Progenitor cell of endocrine pancreas (in vitro differentiated cells): ENCODE results near the gene KLHDC10. TPM values are rescaled to one million over a fixed set of nuclear protein-coding genes. Genes with fewer than 3 reads are reported as not detected.

Experiments used
- DNase-seq: peaks from one replicate; pipeline ENCODE4 v3.0.0; 2021; ENCODE audit warnings: low spot score; ENCODE audit not compliant: unreplicated experiment
- H3K27ac Mint-ChIP-seq: 2 replicates; pipeline ENCODE4 v1.8.0; 2021; ENCODE audit warnings: mild to moderate bottlenecking, moderate library complexity, mixed read lengths
- H3K27me3 Mint-ChIP-seq: 2 replicates; pipeline ENCODE4 v1.8.0; 2021; ENCODE audit warnings: mixed read lengths
- H3K36me3 Mint-ChIP-seq: 2 replicates; pipeline ENCODE4 v1.8.0; 2022; ENCODE audit warnings: mixed read lengths; ENCODE audit not compliant: insufficient read depth
- H3K4me1 Mint-ChIP-seq: 2 replicates; pipeline ENCODE4 v1.8.0; 2021; ENCODE audit warnings: low read depth, mixed read lengths
- H3K4me3 Mint-ChIP-seq: 2 replicates; pipeline ENCODE4 v1.8.0; 2021; ENCODE audit warnings: low read depth, mild to moderate bottlenecking, moderate library complexity, mixed read lengths
- H3K9me3 Mint-ChIP-seq: 2 replicates; pipeline ENCODE4 v1.8.0; 2021; ENCODE audit warnings: low read depth, mixed read lengths
- total RNA-seq: library from RNA; stranded (reverse); gene quantifications from 2 replicates; pipeline ENCODE4 v1.2.1, GENCODE V29; 2021
- TF ChIP-seq, protein P1 (sequence below): fragments of 200-600 bp; sonication (generic); IDR thresholded peaks from one replicate; pipeline ENCODE4 v1.5.0; 2021; ENCODE audit warnings: antibody characterized with exemption, mild to moderate bottlenecking; ENCODE audit not compliant: unreplicated experiment

The KLHDC10 gene
- total RNA-seq, 1 donor from 2014 or later: 50.1 TPM

DNA sequence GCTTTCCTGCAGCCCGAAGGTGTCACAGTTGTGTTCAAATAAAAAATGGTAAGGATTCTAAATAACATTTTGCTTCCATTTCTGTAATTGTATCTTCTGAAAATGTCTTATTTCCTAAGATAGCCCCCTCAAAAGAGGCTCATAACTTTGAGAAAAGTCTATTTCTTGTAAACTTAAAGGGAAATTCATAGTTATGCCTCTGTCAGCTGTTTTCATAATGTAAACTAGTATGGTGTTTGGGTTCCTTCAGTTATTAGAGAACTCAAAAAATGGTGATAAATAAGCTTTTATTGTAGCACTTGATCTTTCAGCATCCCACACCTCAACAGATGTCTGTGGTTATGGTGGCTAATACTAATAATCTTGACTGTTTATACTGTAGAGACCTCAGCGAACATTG lies 57.1 kb downstream of the KLHDC10 start:
- TF ChIP-seq, protein P1, sequence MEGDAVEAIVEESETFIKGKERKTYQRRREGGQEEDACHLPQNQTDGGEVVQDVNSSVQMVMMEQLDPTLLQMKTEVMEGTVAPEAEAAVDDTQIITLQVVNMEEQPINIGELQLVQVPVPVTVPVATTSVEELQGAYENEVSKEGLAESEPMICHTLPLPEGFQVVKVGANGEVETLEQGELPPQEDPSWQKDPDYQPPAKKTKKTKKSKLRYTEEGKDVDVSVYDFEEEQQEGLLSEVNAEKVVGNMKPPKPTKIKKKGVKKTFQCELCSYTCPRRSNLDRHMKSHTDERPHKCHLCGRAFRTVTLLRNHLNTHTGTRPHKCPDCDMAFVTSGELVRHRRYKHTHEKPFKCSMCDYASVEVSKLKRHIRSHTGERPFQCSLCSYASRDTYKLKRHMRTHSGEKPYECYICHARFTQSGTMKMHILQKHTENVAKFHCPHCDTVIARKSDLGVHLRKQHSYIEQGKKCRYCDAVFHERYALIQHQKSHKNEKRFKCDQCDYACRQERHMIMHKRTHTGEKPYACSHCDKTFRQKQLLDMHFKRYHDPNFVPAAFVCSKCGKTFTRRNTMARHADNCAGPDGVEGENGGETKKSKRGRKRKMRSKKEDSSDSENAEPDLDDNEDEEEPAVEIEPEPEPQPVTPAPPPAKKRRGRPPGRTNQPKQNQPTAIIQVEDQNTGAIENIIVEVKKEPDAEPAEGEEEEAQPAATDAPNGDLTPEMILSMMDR: no peak
- no peaks in the 10 kb centered on the region for H3K9me3 Mint-ChIP-seq
- no peaks in the 10 kb centered on the region for H3K27me3 Mint-ChIP-seq
- DNase-seq: no peak
- no peak overlapping the region for H3K27ac Mint-ChIP-seq
- no peak overlapping the region for H3K4me3 Mint-ChIP-seq
- no peaks in the 10 kb centered on the region for H3K4me1 Mint-ChIP-seq
- peaks cover 42% of the 10 kb centered on the region for H3K36me3 Mint-ChIP-seq

DNA sequence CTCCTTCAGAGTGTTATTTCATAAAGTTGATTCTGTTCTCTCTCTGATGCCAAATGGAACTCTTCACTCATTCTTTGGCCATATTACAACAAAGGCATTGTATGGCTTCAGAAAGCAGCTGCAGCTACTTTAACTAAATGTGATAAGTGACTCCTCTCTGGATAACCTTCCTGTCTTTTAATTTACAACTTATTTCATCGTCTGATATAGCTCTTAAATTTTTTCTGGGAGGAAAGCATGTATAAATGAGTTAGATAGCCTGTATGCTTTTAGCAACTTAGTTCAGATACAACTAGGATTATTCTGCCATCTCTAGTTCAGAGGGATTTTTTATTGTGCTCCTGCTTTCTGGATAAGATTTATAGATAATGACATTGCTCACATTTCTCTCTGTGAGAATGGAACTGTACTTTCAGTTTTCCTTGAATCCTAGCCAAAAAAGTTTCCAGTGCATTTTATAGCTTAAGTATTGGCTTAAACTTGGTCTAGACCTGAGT lies 57.5 kb downstream of the KLHDC10 start:
- H3K36me3 Mint-ChIP-seq: peaks cover 37% of the 10 kb centered on the region
- H3K4me1 Mint-ChIP-seq: no peaks in the 10 kb centered on the region
- H3K9me3 Mint-ChIP-seq: no peaks in the 10 kb centered on the region
- no peaks in the 10 kb centered on the region for H3K27me3 Mint-ChIP-seq
- no peak for DNase-seq
- no peak overlapping the region for H3K27ac Mint-ChIP-seq
- no peak overlapping the region for H3K4me3 Mint-ChIP-seq
- TF ChIP-seq, protein P1: no peak

DNA sequence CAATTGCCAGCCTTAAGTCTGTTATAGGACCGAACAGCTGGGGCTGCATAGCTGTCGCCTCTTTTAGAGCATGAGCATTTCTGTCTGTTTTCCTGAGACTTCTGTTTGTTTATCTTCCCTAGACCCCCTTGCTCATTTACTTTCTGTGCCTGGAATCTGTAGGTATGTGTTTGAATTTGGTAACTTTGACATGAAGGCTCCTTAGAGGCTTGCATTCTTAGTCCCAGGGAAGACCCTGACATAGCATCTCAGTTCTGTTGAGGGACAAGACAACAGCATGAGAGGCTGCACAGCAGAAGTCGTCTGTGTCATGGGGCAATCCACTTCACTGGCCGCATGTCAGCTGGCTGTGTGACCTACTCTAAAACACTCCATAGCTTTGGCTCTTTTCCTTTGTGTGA lies 58.7 kb downstream of the KLHDC10 start:
- Mint-ChIP-seq H3K27ac (no peak overlapping the region), H3K27me3 (no peaks in the 10 kb centered on the region), H3K9me3 (no peaks in the 10 kb centered on the region), H3K36me3 (peaks cover 36% of the 10 kb centered on the region), H3K4me3 (no peak overlapping the region), H3K4me1 (peaks cover 4% of the 10 kb centered on the region)
- TF ChIP-seq, protein P1: no peak
- DNase-seq: no peak

DNA sequence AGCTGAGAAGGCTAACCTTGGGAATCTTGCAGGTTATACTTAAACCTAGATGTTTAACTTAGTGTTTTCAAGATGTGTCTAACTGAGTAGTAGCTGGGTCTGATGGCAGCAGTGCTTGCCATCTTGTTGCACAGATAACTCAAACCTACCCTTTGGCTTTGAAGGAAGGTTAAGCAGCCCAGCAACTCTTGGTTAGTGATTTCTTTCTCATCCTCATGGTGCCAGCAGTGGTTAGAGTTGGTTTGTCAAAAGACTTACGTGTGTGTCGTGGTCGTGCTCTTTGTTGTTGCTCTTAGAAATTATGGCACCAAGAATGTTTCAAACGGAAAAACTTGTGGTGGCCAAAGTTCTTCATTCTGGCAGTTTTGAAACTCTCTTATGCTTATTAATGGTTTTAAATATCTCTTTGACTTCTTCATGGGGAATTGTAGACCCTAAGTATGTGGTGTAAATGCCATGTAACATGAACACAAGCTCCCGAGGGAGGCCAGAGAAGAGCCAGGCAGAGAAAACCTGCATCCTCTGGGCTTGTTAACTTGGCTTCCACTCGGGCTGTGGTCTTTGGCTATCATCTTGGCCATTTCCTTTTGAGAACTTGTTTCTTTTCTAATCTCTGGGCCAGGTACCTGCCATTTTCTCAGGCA lies 61.0 kb downstream of the KLHDC10 start:
- H3K27ac Mint-ChIP-seq: peak overlapping the region; percentile 74
- DNase-seq: no peak
- TF ChIP-seq, protein P1: no peak
- H3K27me3 Mint-ChIP-seq: no peaks in the 10 kb centered on the region
- peaks cover 37% of the 10 kb centered on the region for H3K36me3 Mint-ChIP-seq
- H3K4me1 Mint-ChIP-seq: peaks cover 7% of the 10 kb centered on the region
- no peaks in the 10 kb centered on the region for H3K9me3 Mint-ChIP-seq
- no peak overlapping the region for H3K4me3 Mint-ChIP-seq

DNA sequence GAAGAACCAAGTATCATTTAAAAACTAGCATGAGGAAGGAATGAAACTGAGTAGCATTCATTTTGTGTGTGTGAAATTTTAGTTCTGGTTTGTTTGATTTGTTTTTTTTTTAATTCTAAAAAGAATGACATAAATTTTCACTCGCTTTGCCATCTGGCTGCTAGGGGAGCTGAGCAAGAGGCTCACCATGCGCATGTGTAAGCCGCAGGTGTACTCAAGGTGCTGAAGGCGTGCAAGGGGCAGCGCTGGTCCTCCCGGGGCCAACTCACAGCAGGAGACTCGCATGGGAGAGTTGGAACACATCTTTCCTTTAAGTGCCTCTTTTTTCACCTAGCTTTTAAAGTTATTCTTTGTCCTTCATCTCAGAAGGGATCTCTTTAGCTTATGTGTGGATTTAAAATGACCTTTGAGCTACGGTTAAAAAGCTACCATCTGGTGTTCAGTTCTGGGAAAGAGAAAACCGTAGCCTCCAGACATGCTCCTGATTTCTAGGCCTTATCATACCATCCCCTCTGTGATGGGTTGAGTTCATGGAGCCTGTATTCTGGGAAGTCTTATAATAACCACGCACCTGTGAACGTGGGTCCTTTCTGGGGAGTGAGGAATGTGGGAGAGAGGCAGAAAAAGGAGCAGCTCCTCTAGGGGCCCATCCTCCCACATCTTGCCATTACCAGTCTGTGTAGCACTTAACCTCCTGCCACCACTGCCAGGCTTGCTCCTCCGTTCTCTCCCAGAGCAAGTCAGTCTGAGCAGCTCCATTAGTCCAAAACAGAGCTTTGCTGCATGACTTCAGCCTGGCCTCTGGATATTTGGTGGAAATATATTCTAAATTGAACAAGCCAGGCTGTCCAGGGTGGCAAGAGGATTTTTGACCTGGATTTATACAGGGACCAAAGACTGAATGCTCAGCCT lies 61.9 kb downstream of the KLHDC10 start:
- H3K27me3 Mint-ChIP-seq: no peaks in the 10 kb centered on the region
- DNase-seq: no peak
- no peaks in the 10 kb centered on the region for H3K9me3 Mint-ChIP-seq
- H3K27ac Mint-ChIP-seq: peak overlapping the region; percentile 46
- TF ChIP-seq, protein P1: no peak
- peaks cover 7% of the 10 kb centered on the region for H3K4me1 Mint-ChIP-seq
- no peak overlapping the region for H3K4me3 Mint-ChIP-seq
- H3K36me3 Mint-ChIP-seq: peaks cover 33% of the 10 kb centered on the region
